NOMO-1 (cell line): ENCODE results near the gene LRMDA.
"Not testable (repeated sequence)": the region's sequence is repeated elsewhere in the genome, so short reads cannot be mapped to it uniquely, and the experiment has no call there.

Experiments
- DNase-seq, 2 experiments: peaks; one replicate each; lab custom pipeline; 2025; ENCODE audit not compliant: unreplicated experiment in 2 of 2; lab: John Stamatoyannopoulos, UW

Gene LRMDA

GRCh38 chr10:75724047-75724446 is 292.6 kb downstream of the LRMDA start:
- no peak for DNase-seq

- DNase-seq = no peak
These were observed 295.4 kb downstream of the LRMDA start for GRCh38 chr10:75726522-75727483.

- DNase-seq = no peak
These were observed 299.4 kb downstream of the LRMDA start for GRCh38 chr10:75730847-75731246.

- peak in 1 of 2 experiments; percentile 60 for DNase-seq
These were observed 301.9 kb downstream of the LRMDA start for GRCh38 chr10:75733135-75733890.

GRCh38 chr10:75736151-75736640 is 304.8 kb downstream of the LRMDA start:
- no peak for DNase-seq

GRCh38 chr10:75736889-75737579 is 305.6 kb downstream of the LRMDA start:
- no peak for DNase-seq

- DNase-seq = no peak
These were observed 306.1 kb downstream of the LRMDA start for GRCh38 chr10:75737580-75737949.

- no peak for DNase-seq
These were observed 307.5 kb downstream of the LRMDA start for GRCh38 chr10:75738924-75739323.

GRCh38 chr10:75739414-75740143 is 308.2 kb downstream of the LRMDA start:
- DNase-seq = no peak

GRCh38 chr10:75740541-75740940 is 309.1 kb downstream of the LRMDA start:
- no peak for DNase-seq

GRCh38 chr10:75742355-75742754 is 310.9 kb downstream of the LRMDA start:
- DNase-seq = no peak

GRCh38 chr10:75743291-75743778 is 311.9 kb downstream of the LRMDA start:
- no peak for DNase-seq

GRCh38 chr10:75744261-75744660 is 312.8 kb downstream of the LRMDA start:
- DNase-seq = no peak

- DNase-seq = no peak
These were observed 314.9 kb downstream of the LRMDA start for GRCh38 chr10:75746356-75746755.

GRCh38 chr10:75750093-75750875 is 318.9 kb downstream of the LRMDA start:
- DNase-seq = not testable (repeated sequence)

GRCh38 chr10:75751232-75751631 is 319.8 kb downstream of the LRMDA start:
- DNase-seq = no peak

GRCh38 chr10:75753621-75754020 is 322.2 kb downstream of the LRMDA start:
- DNase-seq = no peak

GRCh38 chr10:75754096-75754831 is 322.8 kb downstream of the LRMDA start:
- DNase-seq = no peak

GRCh38 chr10:75755528-75755927 is 324.1 kb downstream of the LRMDA start:
- DNase-seq = no peak
